Measurements from ENCODE around the gene TTC9C.

DNA sequence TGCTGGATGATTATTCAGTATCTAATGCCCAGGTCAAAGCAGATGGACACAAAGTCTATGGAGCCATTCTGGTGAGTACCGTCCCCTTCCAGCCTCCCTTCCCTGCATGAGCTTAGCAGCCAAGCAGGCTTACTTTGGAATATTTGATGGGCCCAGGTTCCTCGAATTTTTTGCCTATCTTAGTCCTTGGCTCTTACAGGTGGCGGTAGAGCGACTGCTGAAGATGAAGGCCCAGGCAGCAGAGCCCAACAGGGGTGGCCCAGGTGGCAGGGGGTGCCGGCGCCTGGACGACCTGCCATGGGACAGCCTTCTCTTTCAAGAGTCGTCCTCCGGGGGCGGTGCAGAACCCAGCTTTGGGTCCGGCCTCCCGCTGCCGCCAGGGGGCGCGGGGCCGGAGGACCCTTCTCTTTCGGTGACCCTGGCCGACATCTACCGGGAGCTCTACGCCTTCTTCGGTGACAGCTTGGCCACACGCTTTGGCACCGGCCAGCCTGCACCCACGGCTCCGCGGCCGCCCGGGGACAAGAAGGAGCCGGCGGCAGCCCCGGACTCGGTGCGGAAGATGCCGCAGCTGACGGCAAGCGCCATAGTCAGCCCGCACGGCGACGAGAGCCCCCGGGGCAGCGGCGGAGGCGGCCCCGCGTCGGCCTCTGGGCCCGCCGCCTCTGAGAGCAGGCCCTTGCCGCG is 58.2 kb downstream of the TTC9C start:
- no peak for TF ChIP-seq POLR2AphosphoS5 (IDR thresholded peaks at IDR 0.05; ENCODE audit: low read depth, low read length)
- TF ChIP-seq SPI1 (IDR thresholded peaks at IDR 0.05; ENCODE audit: low read depth, low read length) = no peak
- TF ChIP-seq POLR2A (IDR thresholded peaks at IDR 0.05; ENCODE audit: low read depth, low read length) = no peak
- TF ChIP-seq TAF1 (IDR thresholded peaks at IDR 0.05; ENCODE audit: low read depth, low read length) = 0 out of 2 replicates have a peak, but pooled peaks have one; percentile 16
- TF ChIP-seq PAX5 (IDR thresholded peaks at IDR 0.05; ENCODE audit: insufficient read depth, low read length, severe bottlenecking) = no peak
